Measurements from ENCODE around the gene CALML3. TPM values are rescaled to one million over a fixed set of nuclear protein-coding genes. Genes with fewer than 3 reads are reported as not detected.
A peak's percentile ranks its signal among the peaks of the same experiment; 100 is the strongest.
"Not testable (repeated sequence)": the region's sequence is repeated elsewhere in the genome, so short reads cannot be mapped to it uniquely, and the experiment has no call there.

Gene CALML3
- not detected for polyA plus RNA-seq (ENCODE audit: low read depth in 6 of 6)

DNA sequence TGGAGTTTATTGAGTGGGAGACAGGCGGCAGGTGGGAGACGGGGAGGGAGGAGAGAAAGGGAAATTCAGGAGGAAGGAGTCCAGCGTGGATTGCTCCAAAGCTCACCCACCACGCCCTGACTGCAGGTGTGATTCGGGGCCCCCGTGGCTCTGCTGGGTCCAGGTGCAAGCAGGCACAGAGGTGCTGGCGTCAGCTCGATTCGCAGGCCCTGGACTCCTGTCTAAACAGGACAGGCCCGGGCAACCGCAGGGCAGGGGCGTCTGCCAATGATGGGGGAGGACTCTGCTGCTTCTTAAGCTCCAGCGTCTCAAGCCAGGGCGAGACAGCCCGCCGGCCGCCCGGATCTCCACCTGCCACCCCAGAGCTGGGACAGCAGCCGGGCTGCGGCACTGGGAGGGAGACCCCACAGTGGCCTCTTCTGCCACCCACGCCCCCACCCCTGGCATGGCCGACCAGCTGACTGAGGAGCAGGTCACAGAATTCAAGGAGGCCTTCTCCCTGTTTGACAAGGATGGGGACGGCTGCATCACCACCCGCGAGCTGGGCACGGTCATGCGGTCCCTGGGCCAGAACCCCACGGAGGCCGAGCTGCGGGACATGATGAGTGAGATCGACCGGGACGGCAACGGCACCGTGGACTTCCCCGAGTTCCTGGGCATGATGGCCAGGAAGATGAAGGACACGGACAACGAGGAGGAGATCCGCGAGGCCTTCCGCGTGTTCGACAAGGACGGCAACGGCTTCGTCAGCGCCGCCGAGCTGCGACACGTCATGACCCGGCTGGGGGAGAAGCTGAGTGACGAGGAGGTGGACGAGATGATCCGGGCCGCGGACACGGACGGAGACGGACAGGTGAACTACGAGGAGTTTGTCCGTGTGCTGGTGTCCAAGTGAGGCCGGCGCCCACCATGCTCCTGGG lies at the start of gene CALML3:
Gene CALML3, plus strand, starts transcription at position 321 of the 920 bp plus-strand sequence. Its CDS starts 125 bp downstream, at position 446.
- peak within 1 kb of the TSS in 1 of 8 donors; percentile 32 for H3K4me3 Mint-ChIP-seq

DNA sequence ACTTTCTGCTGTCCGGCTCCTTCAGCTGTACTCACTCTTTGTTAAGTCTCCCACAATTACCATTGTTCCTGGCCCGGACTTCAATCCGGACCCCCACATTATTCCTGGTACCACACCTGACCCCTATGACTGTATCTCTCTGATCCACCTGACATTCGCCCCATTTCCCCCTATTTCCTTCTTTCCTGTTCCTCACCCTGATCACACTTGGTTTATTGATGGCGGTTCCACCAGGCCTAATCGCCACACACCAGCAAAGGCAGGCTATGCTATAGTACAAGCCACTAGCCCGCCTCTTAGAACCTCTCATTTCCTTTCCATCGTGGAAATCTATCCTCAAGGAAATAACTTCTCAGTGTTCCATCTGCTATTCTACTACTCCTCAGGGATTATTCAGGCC lies 49.7 kb upstream of the CALML3 start:
- ATAC-seq (ENCODE audit: low read depth in 2 of 2); H3K9me3 Mint-ChIP-seq: not testable (repeated sequence)

More for the DNA sequence above, at the start of gene CALML3:
- H3K27me3 Mint-ChIP-seq = peaks cover 3 to 14% (median 13%) of the 10 kb centered on the region in 3 donors
- H3K9me3 Mint-ChIP-seq = peaks cover 0 to 2% (median 0%) of the 10 kb centered on the region in 7 donors
- H3K36me3 Mint-ChIP-seq = no peaks in the 10 kb centered on the region
- H3K27ac Mint-ChIP-seq = no peak within 1 kb of the TSS
- ATAC-seq (ENCODE audit: low read depth in 2 of 2) = no peak
- peaks cover 0 to 5% (median 0%) of the 10 kb centered on the region in 3 donors for H3K4me1 Mint-ChIP-seq
- DNase-seq = no peak

DNA sequence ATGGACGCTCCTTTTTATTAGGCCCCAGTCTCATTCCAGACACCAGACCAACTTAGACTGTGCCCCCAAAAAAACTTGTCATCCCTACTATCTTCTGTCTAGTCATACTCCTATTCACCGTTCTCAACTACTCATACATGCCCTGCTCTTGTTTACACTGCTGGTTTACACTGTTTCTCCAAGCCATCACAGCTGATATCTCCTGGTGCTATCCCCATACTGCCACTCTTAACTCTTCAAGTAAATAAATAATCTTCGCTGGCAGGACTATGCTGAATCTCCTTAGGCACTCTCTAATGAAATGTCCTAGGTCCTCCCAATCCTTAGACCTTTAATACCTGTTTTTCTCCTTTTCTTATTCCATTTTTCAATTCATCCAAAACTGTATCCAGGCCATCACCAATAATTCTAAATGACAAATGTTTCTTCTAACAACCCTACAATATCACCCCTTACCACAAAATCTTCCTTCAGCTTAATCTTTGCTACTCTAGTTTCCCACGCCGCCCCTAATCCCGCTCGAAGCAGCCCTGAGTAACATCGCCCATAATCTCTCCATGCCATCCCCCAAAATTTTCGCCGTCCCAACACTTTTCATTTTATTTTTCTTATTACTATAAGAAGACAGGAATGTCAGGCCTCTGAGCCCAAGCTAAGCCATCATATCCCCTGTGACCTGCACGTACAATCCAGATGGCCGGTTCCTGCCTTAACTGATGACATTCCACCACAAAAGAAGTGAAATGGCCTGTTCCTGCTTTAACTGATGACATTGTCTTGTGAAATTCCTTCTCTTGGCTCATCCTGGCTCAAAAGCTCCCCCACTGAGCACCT lies 48.6 kb upstream of the CALML3 start:
- H3K27me3 Mint-ChIP-seq; H3K9me3 Mint-ChIP-seq; DNase-seq; H3K4me3 Mint-ChIP-seq; ATAC-seq (ENCODE audit: low read depth in 2 of 2); H3K27ac Mint-ChIP-seq; H3K36me3 Mint-ChIP-seq: not testable (repeated sequence)
- H3K4me1 Mint-ChIP-seq = peaks cover 6 to 11% (median 11%) of the 10 kb centered on the region in 3 donors

More for the DNA sequence above, 49.7 kb upstream of the CALML3 start:
- not testable (repeated sequence) for H3K4me3 Mint-ChIP-seq, H3K36me3 Mint-ChIP-seq, H3K27me3 Mint-ChIP-seq, DNase-seq, H3K4me1 Mint-ChIP-seq, H3K27ac Mint-ChIP-seq

DNA sequence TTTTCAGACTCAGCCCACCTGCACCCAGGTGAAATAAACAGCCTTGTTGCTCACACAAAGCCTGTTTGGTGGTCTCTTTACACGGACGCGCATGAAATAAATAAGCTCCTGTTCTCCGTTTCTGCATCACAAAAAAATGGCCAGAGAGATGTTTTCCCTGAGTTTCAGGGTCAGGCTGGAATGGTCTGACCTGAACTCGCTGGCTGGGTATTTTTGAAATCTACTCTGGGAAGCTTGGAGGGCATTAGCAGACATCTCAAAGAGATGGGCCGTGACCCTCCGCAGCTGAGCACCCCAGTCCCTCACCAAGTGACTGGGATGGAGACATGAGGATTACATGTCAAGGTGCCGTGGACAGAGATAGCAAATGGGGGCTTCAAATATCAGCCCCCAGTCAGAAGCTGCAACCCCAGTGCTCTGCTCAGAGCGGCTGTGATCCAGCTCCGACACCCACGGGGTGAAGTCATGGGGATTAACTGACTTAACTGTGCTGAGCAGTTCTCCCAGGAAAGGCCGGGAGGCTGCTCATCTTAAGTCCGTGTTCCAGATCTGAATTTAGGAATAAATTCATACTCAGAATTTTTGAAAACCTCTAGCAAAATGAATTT lies 47.7 kb upstream of the CALML3 start:
- Mint-ChIP-seq H3K36me3 (no peaks in the 10 kb centered on the region), H3K9me3 (peaks cover 0 to 2% (median 0%) of the 10 kb centered on the region in 7 donors), H3K4me3 (no peak overlapping the region), H3K4me1 (peaks cover 6 to 11% (median 11%) of the 10 kb centered on the region in 3 donors), H3K27me3 (no peaks in the 10 kb centered on the region), H3K27ac (no peak overlapping the region)
- no peak for DNase-seq
- no peak for ATAC-seq (ENCODE audit: low read depth in 2 of 2)

DNA sequence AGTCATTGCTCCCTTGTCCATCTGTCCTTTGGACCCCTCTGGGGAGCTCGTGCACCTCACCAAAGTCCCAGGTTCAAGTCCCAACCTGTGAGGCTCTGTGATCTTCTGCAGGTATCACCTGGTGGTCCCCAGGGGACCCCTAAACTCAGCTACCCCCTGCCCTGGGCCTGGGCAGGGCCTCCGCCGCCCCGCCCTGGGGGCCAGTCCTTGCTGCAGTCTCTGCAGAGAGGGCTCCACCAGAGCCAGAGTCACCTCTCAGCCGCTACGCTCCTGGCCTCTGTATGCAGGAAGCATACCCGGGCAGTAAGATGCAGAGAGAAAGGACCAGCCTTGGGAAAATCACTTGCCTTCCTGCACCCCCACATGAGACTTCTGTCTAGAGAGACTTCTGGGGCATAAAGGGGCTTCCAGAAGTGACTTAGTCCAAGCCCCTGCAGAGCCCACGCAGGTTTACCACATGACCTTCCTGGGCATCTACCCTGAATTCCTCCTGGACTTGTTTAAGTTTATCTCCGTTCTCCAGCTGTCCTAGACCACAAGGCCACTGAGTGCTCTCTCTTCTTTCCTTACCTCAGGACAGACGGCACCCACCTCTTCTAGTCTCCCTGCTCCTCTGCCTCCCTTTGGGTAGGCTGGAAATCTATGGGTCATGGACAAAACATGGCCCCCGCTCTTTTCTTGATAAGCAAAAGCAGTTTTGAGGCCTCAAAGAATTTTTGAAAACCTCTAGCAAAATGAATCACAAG lies 46.6 kb upstream of the CALML3 start:
- ATAC-seq (ENCODE audit: low read depth in 2 of 2) (no peak), DNase-seq (no peak)
- Mint-ChIP-seq H3K27ac (peak overlapping the region in 1 of 6 donors; percentile 13), H3K27me3 (no peaks in the 10 kb centered on the region), H3K4me3 (no peak overlapping the region), H3K9me3 (no peaks in the 10 kb centered on the region), H3K4me1 (peaks cover 6 to 11% (median 11%) of the 10 kb centered on the region in 3 donors), H3K36me3 (no peaks in the 10 kb centered on the region)

DNA sequence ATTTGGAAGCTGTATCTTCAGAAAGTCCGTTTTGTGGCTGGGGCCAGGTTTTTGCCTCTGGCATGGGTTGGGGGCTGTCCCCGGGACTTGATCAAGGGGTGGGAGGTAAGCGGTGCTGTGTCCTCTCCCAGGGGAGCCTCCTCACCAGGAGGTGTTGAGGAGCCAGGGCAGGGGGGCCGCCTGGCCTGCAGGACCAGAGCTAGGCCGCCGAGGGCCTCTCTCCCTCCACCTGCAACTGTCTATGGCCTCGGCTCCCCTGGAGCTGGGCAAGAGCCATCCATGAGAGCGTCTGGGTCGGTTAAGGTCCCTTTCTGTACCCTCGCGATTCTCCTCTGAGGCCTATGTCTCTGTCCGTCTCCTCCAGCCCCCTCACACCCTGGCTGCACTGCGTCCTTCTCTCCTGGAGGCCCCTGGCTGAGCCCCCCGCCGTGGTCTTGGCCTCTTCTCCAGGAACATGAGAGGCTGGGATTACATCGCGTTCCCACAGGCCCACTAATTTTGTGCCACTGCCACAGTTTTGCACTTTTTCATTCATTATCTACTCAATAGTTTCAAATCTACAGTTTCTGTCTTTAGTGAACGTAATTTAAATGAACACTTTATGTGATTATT lies 46.0 kb upstream of the CALML3 start:
- ATAC-seq (ENCODE audit: low read depth in 2 of 2) = no peak
- peak overlapping the region in 1 of 6 donors; percentile 13 for H3K27ac Mint-ChIP-seq
- no peaks in the 10 kb centered on the region for H3K9me3 Mint-ChIP-seq
- H3K36me3 Mint-ChIP-seq = no peaks in the 10 kb centered on the region
- no peak for DNase-seq
- H3K27me3 Mint-ChIP-seq = no peaks in the 10 kb centered on the region
- no peak overlapping the region for H3K4me3 Mint-ChIP-seq
- peaks cover 6 to 11% (median 11%) of the 10 kb centered on the region in 3 donors for H3K4me1 Mint-ChIP-seq

DNA sequence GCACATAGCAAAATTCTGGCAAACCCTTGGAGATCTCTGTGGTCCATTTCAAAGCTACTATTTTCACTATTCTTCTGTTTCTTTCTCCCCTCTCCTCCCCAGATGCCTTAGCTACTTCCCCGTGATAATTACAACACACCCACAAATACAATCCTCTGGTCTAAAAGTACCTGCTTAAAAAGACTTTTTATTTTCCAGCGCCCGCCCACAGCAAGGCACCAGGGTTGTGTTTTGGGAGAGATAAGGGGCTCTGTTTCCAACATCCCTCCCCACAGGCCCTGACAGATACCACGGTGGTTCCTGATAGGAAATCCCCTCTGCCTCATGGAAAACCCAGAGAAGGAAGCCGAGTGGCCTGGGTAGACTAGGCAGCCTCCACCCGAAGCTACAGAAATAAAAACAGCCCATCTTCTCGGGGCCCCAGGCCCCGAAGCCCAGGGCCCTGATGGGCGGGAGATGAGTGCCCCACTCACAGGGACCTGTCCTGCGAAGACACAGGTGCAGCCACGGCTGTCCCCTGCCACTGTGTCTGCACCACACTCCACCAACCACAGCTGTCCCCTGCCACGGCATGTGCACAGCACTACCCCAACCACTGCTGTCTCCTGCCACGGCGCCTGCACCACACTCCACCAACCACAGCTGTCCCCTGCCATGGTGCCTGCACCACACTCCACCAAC lies 45.1 kb upstream of the CALML3 start:
- Mint-ChIP-seq H3K4me1 (peaks cover 6 to 11% (median 11%) of the 10 kb centered on the region in 3 donors), H3K27me3 (no peaks in the 10 kb centered on the region), H3K4me3 (peak overlapping the region in 1 of 8 donors; percentile 51), H3K9me3 (no peaks in the 10 kb centered on the region), H3K36me3 (no peaks in the 10 kb centered on the region), H3K27ac (peak overlapping the region in 1 of 6 donors; percentile 77)
- DNase-seq = no peak
- ATAC-seq (ENCODE audit: low read depth in 2 of 2) = no peak

DNA sequence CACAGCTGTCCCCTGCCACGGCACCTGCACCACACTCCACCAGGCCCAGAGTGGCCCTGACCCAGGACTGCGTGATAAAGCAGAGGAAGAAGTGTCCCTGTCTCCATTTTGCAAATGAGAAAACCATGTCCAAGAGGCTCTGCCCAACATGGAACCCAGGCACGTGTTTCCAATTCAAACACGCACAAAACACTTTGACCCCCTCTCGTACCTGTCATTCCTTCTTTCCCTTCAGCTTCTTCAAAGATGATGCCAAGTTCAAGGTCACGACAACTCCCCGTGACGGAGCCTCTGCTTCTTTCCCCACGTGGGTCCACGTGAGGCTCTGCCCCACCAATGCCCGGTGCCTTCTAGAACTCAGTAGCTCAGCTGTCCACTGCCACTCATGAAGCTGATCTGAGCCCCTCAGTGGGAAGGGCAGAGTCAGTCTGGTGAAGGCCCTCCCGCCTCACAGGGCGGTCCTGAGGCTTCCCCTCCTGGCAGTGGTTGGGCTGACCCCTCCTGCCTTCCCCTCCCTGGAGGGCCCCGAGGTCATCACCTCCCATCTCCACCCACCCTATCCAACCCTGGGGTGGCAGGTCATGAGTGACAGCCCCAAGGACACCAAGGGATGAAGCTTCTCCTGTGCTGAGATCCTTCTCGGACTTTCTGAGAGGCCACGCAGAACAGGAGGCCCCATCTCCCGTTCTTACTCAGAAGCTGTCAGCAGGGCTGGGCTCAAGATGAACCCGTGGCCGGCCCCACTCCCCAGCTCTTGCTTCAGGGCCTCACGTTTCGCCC lies 44.4 kb upstream of the CALML3 start:
- ATAC-seq (ENCODE audit: low read depth in 2 of 2) (no peak), DNase-seq (no peak)
- peaks cover 6 to 11% (median 11%) of the 10 kb centered on the region in 3 donors for H3K4me1 Mint-ChIP-seq
- peak overlapping the region in 2 of 6 donors; percentile 44 to 77 for H3K27ac Mint-ChIP-seq
- no peaks in the 10 kb centered on the region for H3K27me3 Mint-ChIP-seq
- no peaks in the 10 kb centered on the region for H3K36me3 Mint-ChIP-seq
- no peaks in the 10 kb centered on the region for H3K9me3 Mint-ChIP-seq
- H3K4me3 Mint-ChIP-seq = peak overlapping the region in 1 of 8 donors; percentile 51

DNA sequence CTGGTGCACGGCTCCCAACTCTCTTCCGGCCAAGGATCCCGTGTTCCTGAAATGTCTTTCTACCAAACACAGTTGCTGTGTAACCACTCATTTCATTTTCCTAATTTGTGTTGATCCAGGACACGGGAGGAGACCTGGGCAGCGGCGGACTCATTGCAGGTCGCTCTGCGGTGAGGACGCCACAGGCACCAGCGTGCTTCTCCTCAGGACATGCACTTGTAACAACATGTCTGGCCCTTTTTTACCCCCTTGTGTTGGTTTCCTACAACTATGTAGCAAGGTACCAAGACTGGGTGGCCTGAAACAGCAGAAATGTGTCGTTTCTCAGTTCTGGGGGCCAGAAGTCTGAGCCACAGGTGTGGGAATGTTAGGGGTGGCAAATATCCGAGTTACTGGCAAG lies 43.6 kb upstream of the CALML3 start:
- H3K36me3 Mint-ChIP-seq = no peaks in the 10 kb centered on the region
- no peak overlapping the region for H3K4me3 Mint-ChIP-seq
- no peak for ATAC-seq (ENCODE audit: low read depth in 2 of 2)
- no peaks in the 10 kb centered on the region for H3K9me3 Mint-ChIP-seq
- peak overlapping the region in 1 of 6 donors; percentile 52 for H3K27ac Mint-ChIP-seq
- peaks cover 0 to 4% (median 0%) of the 10 kb centered on the region in 3 donors for H3K27me3 Mint-ChIP-seq
- DNase-seq = no peak
- H3K4me1 Mint-ChIP-seq = peaks cover 6 to 11% (median 11%) of the 10 kb centered on the region in 3 donors

DNA sequence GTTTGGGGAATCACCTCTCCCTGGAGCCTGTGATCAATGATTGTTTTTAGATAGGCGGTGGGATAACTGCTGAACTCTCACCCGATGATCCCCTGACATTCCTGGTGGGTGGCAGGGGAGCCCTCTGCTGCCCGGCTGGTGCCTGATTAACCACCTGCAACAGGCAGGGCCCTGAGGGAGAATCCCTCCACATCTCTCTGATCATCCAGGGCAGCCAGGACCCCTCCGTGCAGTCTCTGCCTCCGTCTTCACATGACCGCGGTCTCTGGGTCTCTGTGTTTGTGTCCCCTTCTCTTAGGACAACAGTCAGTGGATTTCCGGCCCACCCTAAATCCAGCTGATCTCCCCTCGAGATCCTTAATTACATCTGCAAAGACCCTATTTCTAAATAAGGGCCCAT lies 42.7 kb upstream of the CALML3 start:
- Mint-ChIP-seq H3K4me1 (peaks cover 6 to 11% (median 11%) of the 10 kb centered on the region in 3 donors), H3K4me3 (no peak overlapping the region), H3K9me3 (no peaks in the 10 kb centered on the region), H3K27ac (no peak overlapping the region), H3K36me3 (no peaks in the 10 kb centered on the region), H3K27me3 (peaks cover 0 to 13% (median 4%) of the 10 kb centered on the region in 3 donors)
- DNase-seq (no peak), ATAC-seq (ENCODE audit: low read depth in 2 of 2) (no peak)

DNA sequence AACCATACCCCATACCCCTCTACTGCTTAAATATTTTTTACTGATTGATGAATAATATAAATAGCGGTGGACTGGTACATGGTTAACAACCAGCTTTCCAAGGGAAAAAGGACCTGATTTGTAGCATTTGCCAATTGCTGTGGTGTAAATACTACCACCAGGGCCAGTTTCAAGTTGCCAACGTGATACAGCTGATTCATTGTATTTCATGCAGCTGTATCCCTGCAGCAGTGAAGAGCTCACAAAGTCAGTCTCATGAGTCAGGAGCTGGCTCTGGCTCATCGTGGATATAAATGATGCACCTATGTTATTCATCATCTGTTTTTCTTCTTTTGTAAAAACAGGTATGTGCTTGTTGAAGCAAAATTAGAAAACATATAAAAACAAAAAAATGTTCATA lies 40.6 kb upstream of the CALML3 start:
- DNase-seq (no peak), ATAC-seq (ENCODE audit: low read depth in 2 of 2) (no peak)
- Mint-ChIP-seq H3K27ac (no peak overlapping the region), H3K27me3 (peaks cover 0 to 19% (median 11%) of the 10 kb centered on the region in 3 donors), H3K36me3 (no peaks in the 10 kb centered on the region), H3K9me3 (no peaks in the 10 kb centered on the region), H3K4me3 (no peak overlapping the region), H3K4me1 (peaks cover 6 to 11% (median 11%) of the 10 kb centered on the region in 3 donors)
